HG03159 (cell line): ENCODE measurements around the gene DLG2.

Experiments used
- ATAC-seq: cut with Tn5 transposase; IDR thresholded peaks from one replicate; pipeline ENCODE4 v1.9.1; 2021; ENCODE audit warnings: mild to moderate bottlenecking, moderate library complexity; ENCODE audit not compliant: unreplicated experiment

The DLG2 gene

DNA sequence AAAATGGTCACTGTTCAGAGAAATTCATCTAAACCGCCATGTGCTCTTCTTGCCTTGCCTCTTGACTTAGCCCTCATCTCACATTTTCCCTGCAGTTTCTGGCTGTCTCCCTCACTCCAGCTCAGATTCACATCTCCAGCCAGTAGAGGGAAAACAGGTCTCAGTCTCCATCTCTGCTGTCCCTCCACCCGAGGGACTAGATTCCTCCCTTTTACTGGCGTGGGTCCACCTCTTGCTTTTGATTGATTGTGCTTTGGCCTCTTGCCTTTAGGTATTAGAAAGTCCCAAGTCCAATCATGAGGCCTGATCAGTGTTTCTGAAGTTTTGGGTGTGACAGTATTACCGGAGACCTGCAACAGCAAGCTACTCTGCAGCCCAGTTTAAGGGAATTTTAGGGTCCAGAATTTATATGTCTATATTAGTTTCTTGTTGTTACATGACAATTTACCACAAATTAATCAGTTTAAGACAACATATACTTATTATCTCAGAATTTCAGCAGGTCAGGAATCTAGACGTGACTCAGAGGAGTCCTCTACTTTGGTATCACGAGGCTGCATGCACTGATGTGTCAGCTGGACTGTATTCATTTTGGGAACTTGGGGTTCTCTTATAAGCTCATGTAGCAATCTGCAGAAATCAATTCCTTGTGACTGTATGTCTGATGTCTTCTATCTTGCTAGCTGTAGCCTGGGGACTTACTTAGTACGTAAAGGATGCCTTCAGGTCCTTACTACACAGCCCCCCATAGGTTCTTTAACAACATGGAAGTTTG is 1535.7 kb downstream of the DLG2 start:
- no peak for ATAC-seq

- ATAC-seq, result no peak
Measured at GRCh38 chr11:84089072-84090057, 1537.8 kb downstream of the DLG2 start.

DNA sequence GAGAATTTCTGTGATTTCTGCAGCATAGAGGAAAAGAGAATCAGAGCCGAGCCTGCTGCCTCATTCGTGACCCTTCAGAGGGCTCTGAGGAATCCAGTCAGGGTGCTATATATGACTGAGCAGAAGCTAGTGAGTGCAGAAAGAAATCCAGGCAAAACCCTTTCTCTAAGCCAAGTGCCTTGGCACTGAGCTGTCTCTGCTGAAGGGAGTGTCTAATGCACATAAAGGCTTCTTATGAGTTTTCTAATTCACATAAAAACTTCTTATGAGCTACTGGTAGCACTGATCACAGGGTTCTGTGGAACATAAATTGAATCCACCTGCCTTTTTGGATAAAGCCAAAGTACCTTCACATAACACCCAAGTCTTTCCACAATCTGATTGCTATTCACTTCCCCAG is 1555.3 kb downstream of the DLG2 start:
- ATAC-seq, result no peak

DNA sequence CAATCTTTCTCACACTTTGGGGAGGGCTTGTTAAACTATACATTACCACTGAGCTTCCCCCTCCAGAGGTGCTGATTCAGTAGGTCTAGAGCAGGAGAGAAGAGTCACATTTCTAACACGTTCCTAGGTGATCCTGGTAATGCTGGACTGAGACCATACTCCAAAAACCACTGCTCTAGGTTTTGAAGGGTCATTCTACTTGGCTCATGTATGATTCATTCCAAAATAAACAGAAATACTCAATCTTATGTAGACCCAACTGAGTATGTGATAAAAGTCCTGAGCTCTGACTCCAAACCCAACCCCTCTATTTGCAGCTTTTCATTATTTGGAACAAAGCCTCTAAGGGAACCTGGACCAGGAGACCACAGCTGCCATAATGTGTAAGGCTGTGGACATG is 1558.1 kb downstream of the DLG2 start:
- no peak for ATAC-seq

DNA sequence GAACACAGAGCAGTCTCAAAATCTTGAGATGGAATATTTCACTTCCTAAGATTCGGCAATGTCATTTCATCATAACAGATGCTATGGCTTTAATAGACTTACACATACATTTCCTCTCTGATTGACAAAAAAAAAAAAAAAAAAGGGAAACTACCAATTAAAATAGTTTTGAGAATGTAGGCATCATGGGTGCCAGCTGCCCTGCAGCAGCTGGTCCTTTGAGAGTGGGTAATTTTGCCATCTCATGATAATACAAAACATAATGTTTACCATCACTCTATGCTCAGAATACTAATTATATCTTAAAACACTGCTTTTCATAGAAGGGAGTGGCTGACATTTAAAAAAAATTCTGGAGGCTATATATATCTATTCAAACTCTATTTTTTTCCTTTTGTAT is 1565.4 kb downstream of the DLG2 start:
- no peak for ATAC-seq

GRCh38 chr11:84056653-84057376 is 1570.3 kb downstream of the DLG2 start:
- ATAC-seq, result no peak

DNA sequence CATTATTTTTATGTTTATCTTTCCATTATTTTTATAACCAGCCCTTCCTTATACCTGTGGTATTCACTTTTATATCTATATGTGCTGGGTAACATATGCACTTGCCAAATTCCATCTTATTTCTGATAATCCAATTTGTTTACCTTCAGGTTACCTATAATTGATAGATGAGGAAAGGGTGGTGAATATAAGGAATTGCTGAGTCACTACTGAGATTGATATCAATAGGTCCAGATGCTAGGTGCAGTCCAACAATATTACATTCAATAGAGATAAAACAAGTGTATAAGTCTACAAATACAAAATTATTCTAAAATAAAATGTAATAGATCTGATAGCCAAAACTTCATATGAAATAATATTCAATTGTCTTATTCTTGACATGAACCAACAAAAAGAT is 1582.0 kb downstream of the DLG2 start:
- no peak for ATAC-seq

- ATAC-seq, result no peak
Measured at GRCh38 chr11:84044706-84045105, 1582.4 kb downstream of the DLG2 start.

DNA sequence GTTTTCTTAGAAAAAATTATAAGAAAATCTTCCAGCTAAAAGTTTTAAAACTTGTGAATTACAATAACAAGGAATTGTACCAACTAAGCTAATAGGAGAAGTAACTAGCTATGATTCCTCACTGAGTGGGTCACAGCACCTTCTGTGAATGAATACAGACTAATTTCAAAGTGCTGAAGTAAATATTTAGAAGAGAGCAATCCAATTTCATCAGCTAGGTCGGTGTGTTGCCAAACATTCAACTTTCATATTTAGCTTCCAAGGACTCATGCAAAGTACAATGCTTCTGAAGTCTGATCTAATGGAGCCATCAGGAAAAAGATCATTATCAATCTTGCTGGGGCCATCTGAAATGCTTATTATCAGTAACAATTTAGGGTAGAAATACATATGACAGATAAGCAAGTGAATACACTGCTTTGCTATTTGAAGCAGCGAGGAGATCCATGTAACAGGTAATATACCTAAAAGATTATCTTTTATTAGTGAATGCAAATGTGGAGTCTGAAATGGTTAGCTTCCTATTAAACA is 1590.4 kb downstream of the DLG2 start:
- ATAC-seq, result no peak

DNA sequence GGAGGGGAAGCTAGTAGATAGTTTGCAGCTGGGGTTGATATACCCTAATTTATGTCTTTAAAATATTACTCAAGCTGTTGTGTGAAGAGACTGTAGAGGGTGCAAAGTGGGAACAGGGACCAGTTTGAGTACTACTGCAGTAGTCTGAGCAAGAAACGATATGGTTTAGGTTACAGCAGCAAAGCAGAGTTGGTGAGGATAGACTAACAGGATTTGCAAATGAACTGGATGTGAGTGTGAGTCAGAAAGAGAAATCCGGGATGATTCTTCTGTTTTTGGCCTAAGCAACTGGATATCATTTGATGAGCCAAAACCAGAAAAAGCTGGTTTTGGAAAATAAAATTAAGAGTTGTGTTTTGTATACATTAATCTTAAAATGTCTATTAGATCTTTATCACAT is 1591.5 kb downstream of the DLG2 start:
- ATAC-seq, result no peak

DNA sequence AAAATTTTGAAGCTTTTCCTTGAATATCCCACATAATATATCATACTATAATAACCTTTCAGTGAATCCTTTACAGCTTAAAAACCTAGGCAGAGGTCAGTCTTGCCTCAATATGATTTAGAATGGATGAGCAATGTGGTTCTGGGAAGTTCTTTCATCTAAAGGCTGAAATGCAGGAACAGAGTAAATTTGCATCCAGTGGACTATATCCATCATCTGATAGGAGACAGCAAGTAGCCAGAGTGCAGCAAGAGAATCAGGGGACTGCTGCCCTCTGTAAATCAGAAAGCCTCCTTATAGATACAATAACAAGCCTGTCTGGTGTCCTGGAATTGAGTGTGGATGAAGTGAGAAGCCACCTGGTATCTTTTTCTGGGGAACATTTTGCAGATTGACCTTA is 1592.7 kb downstream of the DLG2 start:
- no peak for ATAC-seq

- ATAC-seq, result no peak
Measured at GRCh38 chr11:84024266-84024665, 1602.9 kb downstream of the DLG2 start.

DNA sequence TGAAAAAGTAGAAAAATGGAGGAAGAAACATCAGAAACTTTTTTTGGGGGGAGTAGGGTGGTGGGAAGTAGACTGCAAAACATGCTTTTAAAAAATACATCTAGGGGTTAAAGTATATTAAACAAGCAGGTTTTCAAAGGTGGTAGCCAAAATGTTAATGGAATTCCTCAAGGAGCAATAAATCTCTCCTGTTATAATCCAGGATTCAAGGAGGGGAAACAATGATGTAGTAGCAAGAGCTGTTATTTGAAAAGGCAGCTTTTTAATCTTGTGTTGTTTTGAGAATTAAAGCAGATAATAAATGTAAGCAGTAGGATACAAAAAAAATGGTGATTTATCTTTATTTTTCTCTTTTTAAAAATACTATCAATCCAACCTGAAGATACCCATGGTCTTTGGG is 1604.4 kb downstream of the DLG2 start:
- no peak for ATAC-seq

- ATAC-seq, result no peak
Measured at GRCh38 chr11:84022201-84022600, 1604.9 kb downstream of the DLG2 start.

- ATAC-seq, result no peak
Measured at GRCh38 chr11:84021291-84021690, 1605.9 kb downstream of the DLG2 start.

GRCh38 chr11:84019571-84020194 is 1607.5 kb downstream of the DLG2 start:
- ATAC-seq, result no peak

DNA sequence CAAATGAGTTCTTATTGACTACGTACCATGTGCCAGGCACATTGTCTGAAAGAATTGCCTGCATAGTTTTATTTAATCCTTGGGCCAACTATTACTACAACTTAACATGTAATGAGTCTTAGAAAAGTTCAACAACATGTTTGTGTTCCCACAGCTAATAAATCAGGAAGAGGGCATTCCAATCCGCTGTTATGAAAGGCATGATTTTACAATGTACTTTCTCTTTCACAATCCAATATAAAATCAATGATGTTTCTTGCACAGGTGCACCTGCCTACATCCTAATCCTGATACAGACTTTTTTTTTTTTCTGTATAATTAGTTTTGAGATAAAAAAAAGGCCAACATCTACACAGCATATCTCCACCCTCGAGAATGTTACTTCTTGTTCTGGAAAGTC is 1612.6 kb downstream of the DLG2 start:
- no peak for ATAC-seq

- ATAC-seq, result no peak
Measured at GRCh38 chr11:84012171-84012826, 1614.8 kb downstream of the DLG2 start.

DNA sequence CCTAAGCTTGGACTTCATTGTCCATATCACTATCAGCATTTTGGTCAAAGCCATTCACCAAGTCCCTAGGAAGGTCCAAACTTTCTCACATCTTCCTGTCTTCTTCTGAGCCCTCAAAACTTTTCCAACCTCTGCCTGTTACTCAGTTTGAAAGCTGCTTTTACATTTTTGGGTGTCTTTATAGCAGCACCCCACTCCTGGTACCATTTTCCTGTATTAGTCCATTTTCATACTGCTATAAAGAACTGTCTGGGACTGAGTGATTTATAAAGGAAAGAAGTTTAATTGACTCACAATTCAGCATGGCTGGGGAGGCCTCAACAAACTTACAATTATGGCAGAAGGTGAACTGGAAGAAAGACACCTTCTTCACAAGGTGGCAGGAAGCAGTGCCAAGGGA is 1624.0 kb downstream of the DLG2 start:
- ATAC-seq, result no peak

- no peak for ATAC-seq
Measured at GRCh38 chr11:83998921-83999320, 1628.2 kb downstream of the DLG2 start.
